ENCODE measurements around the gene KLK7.

The KLK7 gene

DNA sequence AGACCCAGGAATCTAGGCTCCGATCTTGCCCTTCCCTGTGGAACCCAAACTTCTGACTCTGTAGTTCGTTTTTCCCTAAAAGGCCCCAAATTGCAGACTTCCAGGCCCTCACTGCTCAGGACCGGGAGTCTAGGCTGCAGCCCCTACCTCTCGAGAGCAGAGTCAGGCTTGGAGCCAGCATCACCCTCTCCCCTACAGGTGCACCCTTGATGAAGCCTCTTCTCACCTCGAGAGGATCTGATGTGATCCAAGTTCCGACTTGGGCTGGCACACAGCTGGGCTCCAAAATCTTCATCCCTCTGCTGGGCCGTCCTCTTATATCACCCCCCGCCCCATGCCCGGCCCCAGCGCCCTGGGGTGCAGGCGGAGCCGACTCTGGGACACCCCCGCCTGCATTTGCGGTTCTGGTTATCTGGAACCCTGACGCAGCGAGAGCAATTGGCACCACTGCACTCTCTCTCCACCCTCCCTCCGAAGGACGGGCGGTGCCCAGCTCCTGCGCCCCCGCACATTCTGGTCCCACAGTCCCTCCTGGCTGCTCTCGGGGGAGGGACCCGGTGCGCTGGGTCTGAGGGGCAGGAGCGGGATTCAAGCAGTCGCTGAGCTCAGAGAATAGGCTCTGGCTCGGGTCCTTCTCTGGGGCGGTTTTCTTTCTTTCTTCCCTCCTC lies at the start of gene KLK7:
Gene KLK7, minus strand, starts transcription at position 293 of the 668 bp plus-strand sequence. CDS start 1,518 bp downstream, outside the sequence.
- DNase-seq (ENCODE audit: low read depth in 1 of 2, low spot score in 1 of 2), result no peak

DNA sequence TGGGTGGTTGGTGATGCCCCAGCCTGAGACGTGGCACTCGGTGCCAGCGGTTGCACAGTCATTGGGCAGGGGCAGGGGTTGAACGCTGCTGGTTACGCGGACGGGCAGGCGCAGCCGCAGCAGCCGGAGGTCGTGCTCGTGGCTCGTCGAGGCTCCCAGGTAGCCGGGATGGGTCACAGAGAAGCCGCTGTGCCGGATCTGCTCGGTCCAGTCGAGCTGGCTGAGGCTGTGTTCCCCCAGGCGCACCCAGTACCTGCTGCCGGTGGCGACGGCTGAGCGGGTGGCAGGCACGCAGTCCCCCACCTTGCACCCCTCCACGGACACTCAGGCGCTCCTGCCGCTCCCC lies 48.1 kb upstream of the KLK7 start:
- DNase-seq (ENCODE audit: low read depth in 1 of 2, low spot score in 1 of 2), result no peak

DNA sequence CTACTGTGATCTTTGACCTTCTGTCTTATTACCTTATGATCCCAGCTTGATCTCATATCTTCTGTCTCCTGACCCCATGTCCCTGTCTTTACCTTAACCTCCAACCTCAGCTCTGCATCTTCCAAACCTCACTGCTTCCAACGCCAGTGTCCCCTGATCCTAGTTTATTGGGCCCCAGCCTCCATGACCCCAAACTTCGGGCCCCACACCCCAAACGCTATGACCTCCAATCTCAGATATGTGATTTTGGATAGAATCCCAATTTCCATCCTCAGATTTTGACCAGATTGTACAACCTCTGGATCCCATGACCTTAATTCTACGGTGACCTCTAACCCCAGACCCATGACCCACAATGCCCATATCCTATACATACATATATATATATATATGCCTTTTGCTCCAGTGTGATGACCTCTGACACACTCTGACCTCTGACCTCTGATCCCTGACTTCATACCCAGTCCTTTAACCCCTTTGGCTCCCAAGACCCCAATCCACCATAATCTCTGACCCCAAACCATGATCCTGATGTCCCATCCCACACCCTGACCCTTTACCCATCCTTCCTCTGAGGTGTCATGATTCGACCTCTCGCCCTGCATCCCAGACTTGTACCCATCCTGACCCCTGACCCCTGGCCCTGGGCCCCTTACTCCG lies 47.6 kb upstream of the KLK7 start:
- DNase-seq (ENCODE audit: low read depth in 1 of 2, low spot score in 1 of 2), result no peak

DNA sequence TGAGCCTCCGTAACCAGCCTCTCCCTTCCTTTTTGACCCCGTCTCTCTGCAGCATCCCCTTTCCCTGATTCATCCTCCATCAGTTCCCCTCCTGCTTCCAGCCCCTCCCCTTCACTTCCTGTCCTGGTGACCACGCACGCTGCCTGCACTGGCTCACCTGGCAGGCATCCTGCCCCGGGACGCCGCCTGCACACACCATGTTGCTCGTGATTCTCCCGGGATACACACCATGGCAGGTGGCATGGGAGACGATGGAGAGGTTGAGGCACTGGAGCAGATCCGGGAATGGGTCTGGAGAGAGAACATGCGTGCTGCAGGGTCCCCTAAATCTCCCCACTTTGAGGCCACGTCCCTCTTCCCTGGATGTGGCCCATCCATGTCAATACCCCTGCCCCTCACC lies 46.9 kb upstream of the KLK7 start:
- no peak for DNase-seq (ENCODE audit: low read depth in 1 of 2, low spot score in 1 of 2)

DNA sequence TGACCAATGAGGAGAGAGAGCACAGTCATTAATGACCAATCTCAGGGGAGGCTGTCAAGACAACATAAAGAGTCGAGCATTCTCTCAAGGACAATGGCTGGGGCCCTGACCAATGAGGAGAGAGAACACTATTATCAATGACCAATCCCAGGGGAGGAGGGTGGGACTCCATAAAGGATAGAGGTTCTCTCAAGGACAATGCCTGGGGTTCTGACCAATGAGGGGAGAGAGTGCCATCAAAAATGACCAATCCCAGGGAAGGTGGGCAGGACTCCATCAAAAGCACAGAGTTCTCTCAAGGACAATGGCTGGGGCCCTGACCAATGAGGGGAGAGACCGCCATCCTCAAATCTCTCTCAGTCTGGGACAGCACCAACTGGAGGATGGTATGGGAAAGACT lies 46.0 kb upstream of the KLK7 start:
- DNase-seq (ENCODE audit: low read depth in 1 of 2, low spot score in 1 of 2), result no peak

DNA sequence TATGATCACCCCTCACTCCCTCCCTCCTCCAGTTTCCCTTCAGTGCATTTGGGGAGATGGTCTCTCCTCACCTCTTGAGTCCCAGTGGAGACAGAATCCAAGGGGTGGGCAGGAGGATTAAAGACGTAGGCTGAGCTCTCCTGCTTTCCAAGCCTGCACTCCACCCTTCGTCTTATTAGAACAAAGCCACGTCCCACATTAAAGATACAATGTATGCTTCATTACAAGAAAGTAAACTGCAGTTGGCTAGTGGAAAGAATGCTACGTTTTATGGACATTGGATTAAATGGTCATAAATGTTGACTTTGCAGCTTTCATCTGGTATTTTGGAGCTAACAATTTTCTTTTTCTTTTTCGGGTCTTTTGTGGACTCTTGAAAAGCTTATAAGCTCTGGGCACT lies 44.2 kb upstream of the KLK7 start:
- DNase-seq (ENCODE audit: low read depth in 1 of 2, low spot score in 1 of 2), result no peak

DNA sequence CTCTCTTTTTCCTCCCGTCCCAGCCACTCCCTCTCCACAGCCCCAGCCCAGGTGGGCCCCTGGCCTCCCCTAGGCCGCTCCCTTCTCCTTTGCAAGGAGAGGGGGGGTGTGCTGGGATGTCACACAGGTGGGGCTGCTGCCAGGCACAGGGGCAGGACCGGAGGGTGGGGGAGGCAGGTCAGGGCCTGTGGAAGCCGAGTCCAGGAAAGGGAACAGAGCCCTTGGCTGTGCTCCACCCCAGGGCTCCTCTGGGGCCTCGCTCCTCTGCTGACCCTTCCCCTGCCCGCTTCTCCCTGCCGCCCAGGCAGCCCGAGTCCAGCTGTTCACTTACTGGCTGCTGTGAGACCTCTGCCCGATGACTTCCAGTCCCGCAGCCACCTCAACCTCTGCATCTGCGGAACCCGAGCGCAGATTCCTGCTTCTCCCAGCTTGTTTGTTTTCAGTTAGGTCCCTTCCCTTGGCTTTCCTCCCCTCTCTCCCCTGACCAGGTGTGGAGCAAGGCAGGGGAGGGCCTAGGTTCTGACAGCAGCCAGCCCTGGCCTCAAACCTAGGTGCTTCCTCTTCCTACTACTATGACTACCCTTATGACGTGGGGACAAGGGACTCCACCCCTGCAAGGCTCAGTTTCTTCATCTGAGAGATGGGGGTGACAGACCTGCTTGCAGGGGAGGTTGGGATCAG lies 43.5 kb upstream of the KLK7 start:
- DNase-seq (ENCODE audit: low read depth in 1 of 2, low spot score in 1 of 2), result no peak

DNA sequence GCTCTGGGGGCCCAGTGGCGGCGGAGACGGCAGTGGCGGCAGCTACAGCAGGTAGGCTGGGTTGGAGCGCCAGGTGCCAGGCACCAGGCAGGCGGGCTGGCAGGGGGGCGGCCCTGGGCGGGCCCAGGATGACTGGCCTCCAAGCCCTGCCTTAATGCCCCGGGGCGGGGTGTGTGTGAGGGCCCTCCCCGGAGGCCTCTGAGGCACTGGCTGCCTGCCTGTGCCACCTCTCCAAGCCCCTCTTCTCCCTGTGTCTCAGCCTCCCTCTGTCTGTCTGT lies 42.8 kb upstream of the KLK7 start, which contains the start of gene KLK11:
Gene KLK11, minus strand, starts transcription at position 63 of the 278 bp plus-strand sequence. CDS start 985 bp downstream, outside the sequence.
- no peak for DNase-seq (ENCODE audit: low read depth in 1 of 2, low spot score in 1 of 2)

DNA sequence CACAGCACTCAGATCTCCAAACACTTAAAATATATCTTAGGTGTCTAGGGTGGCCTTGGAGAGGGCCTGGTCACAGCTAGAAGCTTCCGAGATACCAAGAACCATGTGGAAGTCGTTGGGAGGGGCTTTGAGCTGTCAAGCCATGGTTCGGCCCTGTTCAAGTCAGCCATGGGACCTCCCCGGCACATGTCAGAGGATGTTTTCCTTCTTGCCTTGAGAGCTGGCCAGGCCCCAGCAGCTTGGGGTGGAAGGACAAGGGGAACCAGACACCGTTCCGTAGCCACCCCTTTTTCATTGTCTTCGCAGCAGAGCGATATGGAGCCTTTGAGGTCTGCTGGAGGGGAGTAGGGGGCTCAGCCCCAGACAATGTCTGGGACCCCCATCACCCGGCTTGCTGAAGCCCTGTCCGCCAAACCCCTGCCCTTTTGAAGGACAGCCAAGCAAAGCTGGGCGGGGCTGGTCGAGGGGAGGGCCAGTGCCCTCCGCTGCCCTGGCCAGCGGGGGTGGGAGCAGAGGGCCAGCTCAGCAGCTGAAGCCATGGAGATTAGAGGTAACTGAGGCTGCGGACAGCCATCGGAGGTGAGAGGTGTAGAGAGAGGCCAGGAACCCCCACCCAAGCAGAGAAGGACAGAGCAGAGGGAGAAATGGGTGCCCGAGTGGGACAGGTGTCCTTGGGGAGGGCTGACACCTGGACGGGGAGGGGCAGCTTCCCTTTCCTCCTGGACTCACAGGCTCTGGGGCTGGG lies 42.3 kb upstream of the KLK7 start:
- DNase-seq (ENCODE audit: low read depth in 1 of 2, low spot score in 1 of 2), result no peak

DNA sequence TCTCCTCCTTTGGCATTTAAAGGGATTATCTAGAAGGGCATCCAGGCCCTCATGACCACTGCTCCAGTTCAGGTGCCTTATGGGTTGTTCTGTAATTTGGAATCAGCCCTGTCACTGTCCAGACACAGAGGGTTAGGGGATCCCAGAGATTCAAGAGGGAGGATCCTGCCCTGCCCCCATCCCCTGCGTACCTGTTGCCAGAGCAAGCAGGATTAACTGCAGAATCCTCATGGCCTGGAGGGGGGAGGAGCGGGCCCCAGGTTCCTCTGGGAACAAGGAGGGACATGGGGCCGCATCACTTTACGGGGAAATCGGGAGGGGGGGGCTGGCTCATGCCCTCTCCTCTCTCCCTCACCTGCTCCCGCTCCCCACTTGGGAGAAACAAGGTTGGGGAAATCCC lies 41.7 kb upstream of the KLK7 start:
- no peak for DNase-seq (ENCODE audit: low read depth in 1 of 2, low spot score in 1 of 2)

DNA sequence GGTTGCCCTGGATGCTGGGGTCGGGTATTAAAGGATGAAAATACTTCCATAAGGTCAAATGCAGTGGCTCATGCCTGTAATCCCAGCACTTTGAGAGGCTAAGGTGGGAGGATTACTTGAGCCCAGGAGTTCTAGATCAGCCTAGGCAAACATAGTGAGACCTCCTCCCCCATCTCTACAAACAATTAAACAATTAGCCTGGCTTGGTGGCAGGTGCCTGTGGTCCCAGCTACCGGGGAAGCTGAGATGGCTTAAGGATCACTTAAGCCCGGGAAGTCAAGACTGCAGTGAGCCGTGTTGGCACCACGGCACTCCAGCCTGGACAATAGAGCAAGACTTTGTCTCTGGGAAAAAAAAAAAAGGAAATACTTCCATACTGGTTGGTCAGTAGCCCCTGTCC lies 41.2 kb upstream of the KLK7 start:
- no peak for DNase-seq (ENCODE audit: low read depth in 1 of 2, low spot score in 1 of 2)

DNA sequence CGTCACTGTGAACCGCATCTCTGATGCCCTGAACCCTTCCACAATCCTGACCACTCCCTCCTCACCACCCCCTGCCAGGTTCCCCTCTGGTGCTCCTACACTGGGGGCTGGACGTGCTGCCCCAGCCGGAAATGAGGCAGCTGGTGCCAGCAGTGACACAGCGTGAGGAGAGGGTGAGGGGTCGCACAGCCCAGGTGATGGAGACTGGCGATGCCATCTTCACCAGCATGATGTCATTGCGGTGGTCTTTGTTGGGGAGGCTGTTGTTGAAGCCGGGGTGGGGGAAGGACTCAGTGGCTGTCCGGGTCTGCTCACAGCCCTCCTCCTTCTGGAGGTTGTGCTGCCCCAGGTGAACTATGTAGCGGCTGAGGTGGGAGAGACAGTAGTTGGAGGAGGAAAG lies 40.2 kb upstream of the KLK7 start:
- DNase-seq (ENCODE audit: low read depth in 1 of 2, low spot score in 1 of 2), result no peak

DNA sequence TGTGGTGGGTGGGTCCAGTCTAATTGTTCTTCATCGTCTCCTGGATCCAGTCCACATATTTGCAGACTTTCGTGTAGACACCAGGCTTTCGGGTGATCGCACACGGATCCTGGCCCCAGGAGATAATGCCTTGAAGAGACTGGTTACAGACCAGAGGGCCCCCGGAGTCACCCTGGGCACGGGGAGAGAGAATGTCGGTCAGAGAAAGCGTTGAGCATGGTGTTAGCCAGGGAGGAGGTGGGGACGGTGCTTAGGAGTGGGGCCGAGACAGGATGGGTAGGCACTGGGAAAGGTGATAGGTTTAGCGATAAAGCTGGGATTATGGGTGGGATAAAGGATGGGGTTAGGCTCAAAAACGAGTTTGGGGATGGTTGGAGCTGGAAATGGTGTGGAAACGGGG lies 38.8 kb upstream of the KLK7 start:
- DNase-seq (ENCODE audit: low read depth in 1 of 2, low spot score in 1 of 2), result no peak

DNA sequence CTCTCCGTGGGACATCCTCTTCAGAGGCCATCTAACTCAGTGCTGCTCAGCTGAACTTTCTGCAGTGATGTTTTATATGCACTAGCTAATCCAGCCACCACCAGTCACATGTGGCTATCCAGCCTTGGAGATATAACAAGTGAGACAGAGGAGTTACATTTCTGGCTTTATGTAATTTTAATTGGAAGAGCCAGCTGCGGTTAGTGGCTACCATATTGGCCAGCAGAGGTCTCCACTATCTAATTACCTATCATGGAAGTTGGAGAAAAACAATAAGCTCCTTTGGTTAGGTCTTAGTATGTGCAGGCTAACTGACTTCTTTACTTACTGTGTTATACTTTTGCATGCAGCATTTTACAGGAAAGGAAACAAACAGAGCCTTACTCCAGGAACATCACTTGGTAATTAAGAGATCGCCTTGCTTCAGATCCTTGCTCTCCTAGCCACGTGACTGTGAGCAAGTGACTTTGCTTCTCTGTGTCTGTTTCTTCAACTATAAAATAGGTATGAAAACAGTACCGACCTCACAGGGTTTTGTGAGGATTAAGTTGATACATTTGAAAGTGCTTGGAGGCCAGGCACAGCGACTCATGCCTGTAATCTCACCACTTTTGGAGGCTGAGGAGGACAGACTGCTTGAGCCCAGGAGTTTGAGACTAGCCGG lies 37.4 kb upstream of the KLK7 start:
- no peak for DNase-seq (ENCODE audit: low read depth in 1 of 2, low spot score in 1 of 2)

DNA sequence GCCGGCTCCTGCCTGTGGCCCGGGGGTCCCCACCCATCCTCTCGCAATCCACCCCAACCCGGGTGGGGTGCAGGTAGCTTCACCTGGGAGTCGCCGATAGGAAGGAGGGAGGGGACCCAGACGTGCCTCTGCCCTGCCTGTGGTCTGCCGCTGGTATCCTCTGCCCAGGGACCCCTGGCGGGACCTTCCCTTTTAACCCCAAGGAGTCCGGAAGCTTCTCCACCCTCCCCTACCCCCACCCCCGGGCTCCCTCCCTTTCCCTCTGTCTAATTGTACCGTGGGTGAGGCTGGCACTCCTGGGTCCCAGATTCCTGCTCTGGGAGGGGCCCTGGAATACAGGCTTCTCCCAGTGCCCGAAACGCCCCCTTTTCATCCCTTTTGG lies 35.8 kb upstream of the KLK7 start, which contains the start of gene KLK10:
Gene KLK10, minus strand, starts transcription at position 166 of the 382 bp plus-strand sequence. CDS start 579 bp downstream, outside the sequence.
- DNase-seq (ENCODE audit: low read depth in 1 of 2, low spot score in 1 of 2), result no peak

DNA sequence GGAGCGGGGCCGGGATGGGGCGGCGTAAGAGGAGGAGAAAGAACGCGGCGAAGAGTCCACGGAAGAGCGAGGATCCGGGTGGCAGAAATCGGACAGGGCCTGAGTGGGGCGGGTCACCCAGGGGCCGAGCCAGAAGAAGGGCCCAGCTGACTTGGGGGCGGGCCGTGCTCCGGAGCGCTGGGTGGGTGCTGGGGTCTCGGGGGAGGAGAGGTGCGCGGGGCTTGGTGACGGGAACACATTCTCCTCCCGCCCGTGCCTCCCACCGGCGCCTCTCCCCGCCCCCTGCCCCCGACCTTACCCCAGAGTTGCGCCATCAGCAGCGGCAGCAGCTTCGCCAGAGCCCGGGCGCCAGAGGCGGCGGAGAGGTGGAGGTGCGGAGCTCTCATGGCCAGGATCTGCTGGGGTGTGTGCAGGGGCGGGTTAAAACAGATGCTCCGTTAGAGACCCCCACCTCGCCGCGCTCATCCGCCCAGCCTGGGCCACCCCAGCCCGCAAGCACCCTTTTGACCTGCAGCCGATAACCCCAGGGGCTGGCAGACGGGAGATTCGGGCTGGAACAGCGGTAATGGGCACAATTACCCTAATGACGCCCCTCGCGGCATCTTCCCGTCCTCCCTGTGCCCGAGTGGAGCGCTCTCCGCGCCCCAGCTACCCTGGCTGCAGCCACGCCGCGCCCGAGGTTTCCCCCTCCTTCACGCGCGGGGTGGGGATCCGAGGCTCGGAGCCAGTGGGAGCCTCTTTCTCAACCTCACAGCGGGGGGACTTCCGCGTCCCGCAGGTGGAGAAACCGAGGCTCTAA lies 35.2 kb upstream of the KLK7 start:
- no peak for DNase-seq (ENCODE audit: low read depth in 1 of 2, low spot score in 1 of 2)

DNA sequence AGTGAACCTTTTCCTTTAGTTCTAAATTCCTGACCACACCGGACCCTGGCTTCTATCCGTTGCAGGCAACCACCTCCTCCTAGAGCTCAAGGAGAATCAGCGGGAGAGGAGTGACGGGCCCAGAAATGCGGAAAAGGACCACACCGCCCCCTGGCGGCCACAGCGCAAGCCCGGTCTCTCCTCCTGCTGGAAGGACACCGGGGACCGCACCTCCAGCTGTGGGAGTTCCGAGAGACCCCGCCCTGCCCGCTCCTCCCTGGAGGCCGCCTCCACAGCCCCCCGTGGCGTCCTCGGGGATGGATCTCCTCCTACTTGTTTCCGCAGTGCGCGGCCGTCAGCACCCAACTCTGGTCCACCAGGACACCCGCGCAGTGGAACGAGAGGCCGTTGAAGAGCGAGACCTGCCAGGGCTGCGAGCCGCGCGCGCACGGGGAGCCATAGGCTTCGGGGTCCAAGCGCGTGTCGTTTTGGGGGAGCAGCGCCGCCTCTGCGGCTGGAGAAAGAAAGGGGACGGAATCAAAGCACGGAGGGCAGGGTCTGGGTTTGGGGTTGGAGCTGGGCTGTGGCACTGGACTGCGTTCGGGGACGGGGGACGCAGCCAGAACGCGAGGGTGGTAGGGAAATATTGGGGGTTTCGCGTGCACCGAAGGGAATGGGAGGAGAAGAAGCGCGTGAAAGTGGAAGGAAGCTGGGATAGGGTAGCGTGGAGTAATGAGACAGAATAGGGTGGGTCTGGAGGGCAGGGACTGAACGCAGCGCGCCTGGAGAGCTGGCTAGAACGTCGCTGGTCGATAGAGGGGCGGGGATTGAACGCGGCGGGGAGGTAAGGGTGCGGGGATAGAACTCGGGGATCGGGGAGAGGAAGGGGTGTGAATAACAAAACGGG lies 33.3 kb upstream of the KLK7 start:
- DNase-seq (ENCODE audit: low read depth in 1 of 2, low spot score in 1 of 2), result peak; percentile 21 to 55

DNA sequence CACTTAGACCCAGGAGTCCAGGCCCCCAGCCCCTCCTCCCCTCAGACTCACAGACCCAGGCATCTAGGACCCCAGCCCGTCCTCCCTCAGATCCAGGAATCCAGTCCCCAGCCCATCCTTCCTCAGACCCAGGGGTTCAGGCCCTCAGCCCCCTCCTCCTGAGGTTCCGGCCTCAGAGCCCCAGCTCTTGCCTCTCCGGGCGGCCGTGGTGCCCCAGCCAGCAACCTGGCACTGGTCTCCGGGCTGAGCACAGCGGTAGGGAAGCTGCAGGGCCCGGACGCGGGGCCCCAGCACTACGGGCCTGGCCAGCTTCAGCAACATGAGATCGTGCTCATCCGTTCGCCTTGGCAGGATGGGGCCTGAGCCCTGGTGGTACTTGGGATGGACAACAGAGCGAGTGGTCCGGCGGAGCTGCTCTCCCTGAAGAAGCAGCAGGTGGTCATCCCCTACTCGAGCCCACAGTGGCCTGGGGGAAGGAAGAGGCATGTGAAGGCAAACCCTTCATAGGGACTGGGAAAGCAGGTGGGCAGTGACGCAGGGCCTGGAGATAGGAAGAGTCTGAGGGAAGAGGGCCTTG lies 32.1 kb upstream of the KLK7 start:
- DNase-seq (ENCODE audit: low read depth in 1 of 2, low spot score in 1 of 2), result no peak

DNA sequence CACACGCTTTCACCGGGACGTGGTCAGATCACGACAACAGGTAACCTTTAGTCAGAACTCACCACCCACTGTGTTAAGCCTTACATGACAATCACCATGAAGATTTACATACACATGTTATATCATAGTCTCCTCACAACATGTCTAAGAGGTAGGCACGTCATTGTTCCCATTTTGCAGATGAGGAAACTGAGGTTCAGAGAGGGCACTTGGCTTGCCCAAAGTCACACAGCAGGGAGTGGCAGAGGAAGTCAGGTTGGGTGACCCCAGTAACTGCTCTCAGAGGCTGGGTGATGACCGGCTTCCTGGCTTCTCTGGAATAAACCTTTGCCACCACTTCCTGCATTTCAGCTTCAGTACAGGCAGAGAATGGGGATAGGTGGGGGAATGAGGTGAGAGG lies 30.5 kb upstream of the KLK7 start:
- no peak for DNase-seq (ENCODE audit: low read depth in 1 of 2, low spot score in 1 of 2)
